AG08395 (cell line): ENCODE data around the gene ST3GAL4.
A peak's percentile ranks its signal among the peaks of the same experiment; 100 is the strongest.

ENCODE experiments used
- DNase-seq: peaks from one replicate; pipeline ENCODE4 v3.0.0; 2012; ENCODE audit warnings: mixed read lengths, low spot score

The ST3GAL4 gene

GRCh38 chr11:126329644-126330211 lies 25.8 kb upstream of the ST3GAL4 start:
- DNase-seq, result no peak

- DNase-seq, result no peak
These were observed 24.2 kb upstream of the ST3GAL4 start for GRCh38 chr11:126331286-126331685.

GRCh38 chr11:126332221-126332711 lies 23.2 kb upstream of the ST3GAL4 start:
- peak; percentile 95 for DNase-seq

GRCh38 chr11:126333142-126333541 lies 22.3 kb upstream of the ST3GAL4 start:
- no peak for DNase-seq

GRCh38 chr11:126334659-126335462 lies 20.6 kb upstream of the ST3GAL4 start:
- DNase-seq, result peak; percentile 68

- DNase-seq, result no peak
These were observed 20.1 kb upstream of the ST3GAL4 start for GRCh38 chr11:126335463-126335760.

- DNase-seq, result no peak
These were observed 19.3 kb upstream of the ST3GAL4 start for GRCh38 chr11:126336138-126336541.

GRCh38 chr11:126336671-126337101 lies 18.8 kb upstream of the ST3GAL4 start:
- DNase-seq, result no peak

GRCh38 chr11:126337126-126337473 lies 18.4 kb upstream of the ST3GAL4 start:
- no peak for DNase-seq

GRCh38 chr11:126337474-126338241 lies 17.8 kb upstream of the ST3GAL4 start:
- DNase-seq, result no peak

GRCh38 chr11:126338346-126339055 lies 17.0 kb upstream of the ST3GAL4 start:
- DNase-seq, result no peak

GRCh38 chr11:126339073-126339862 lies 16.2 kb upstream of the ST3GAL4 start:
- DNase-seq, result no peak

- no peak for DNase-seq
These were observed 15.5 kb upstream of the ST3GAL4 start for GRCh38 chr11:126339863-126340434.

GRCh38 chr11:126340960-126341606 lies 14.4 kb upstream of the ST3GAL4 start:
- DNase-seq, result no peak

GRCh38 chr11:126341760-126342161 lies 13.7 kb upstream of the ST3GAL4 start:
- DNase-seq, result peak; percentile 59

- DNase-seq, result no peak
These were observed 12.4 kb upstream of the ST3GAL4 start for GRCh38 chr11:126343051-126343450.

GRCh38 chr11:126344141-126345080 lies 11.1 kb upstream of the ST3GAL4 start:
- no peak for DNase-seq

- no peak for DNase-seq
These were observed 10.2 kb upstream of the ST3GAL4 start for GRCh38 chr11:126345283-126345682.

- DNase-seq, result peak; percentile 67
These were observed 9.5 kb upstream of the ST3GAL4 start for GRCh38 chr11:126345759-126346585.
